ENCODE results near the gene ACOXL.

DNA sequence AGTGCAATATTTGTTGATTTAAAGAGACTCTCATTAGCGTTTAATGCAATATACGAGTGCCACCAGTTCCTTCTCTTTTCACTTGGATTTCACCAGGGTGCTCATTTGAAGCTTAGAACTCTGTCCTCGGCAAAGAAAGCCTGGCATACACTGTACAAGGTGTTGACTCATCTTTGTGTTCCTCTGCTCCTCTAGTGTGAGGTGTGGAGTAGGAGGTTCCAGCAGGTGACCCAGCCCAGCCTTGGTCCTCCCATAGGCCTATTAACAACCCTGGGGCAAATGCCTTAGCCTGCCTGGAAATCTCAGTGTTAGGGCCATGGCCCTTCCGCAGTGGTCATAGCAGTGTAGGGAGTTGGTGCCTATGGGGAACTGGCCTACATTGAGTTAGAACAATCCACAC, 408.4 kb downstream of the ACOXL start:
- TF ChIP-seq, protein P1, sequence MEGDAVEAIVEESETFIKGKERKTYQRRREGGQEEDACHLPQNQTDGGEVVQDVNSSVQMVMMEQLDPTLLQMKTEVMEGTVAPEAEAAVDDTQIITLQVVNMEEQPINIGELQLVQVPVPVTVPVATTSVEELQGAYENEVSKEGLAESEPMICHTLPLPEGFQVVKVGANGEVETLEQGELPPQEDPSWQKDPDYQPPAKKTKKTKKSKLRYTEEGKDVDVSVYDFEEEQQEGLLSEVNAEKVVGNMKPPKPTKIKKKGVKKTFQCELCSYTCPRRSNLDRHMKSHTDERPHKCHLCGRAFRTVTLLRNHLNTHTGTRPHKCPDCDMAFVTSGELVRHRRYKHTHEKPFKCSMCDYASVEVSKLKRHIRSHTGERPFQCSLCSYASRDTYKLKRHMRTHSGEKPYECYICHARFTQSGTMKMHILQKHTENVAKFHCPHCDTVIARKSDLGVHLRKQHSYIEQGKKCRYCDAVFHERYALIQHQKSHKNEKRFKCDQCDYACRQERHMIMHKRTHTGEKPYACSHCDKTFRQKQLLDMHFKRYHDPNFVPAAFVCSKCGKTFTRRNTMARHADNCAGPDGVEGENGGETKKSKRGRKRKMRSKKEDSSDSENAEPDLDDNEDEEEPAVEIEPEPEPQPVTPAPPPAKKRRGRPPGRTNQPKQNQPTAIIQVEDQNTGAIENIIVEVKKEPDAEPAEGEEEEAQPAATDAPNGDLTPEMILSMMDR (IDR thresholded peaks at IDR 0.05; ENCODE audit: low read length), result no peak
- TF ChIP-seq EZH2 (IDR thresholded peaks at IDR 0.05; ENCODE audit: borderline replicate concordance, low read length), result no peak
